ENCODE measurements around the gene EIF2B1. TPM values are rescaled to one million over a fixed set of nuclear protein-coding genes. Genes with fewer than 3 reads are reported as not detected.
A peak's percentile ranks its signal among the peaks of the same experiment; 100 is the strongest.

Gene EIF2B1
- total RNA-seq, 1 experiment from 2014 or later, result 41.7 TPM

- no TSS peak for BruUV-seq (replicated peaks)
- H3K27me3 ChIP-seq (ENCODE audit: insufficient read depth, low read length), result no peaks in the 10 kb centered on the region
- no peaks in the 10 kb centered on the region for H3K9me3 ChIP-seq (ENCODE audit: control insufficient read depth in 1 of 2, insufficient read depth in 1 of 2, low read depth in 1 of 2, low read length in 2 of 2)
- no peak overlapping the region for H2AFZ ChIP-seq (ENCODE audit: low read depth, low read length, poor library complexity, severe bottlenecking)
- H3K36me3 ChIP-seq (ENCODE audit: control insufficient read depth in 1 of 2, insufficient read depth in 2 of 2, low read length in 2 of 2), result peaks cover 26 to 31% of the 10 kb centered on the region in 2 experiments; a peak in 3 of 4 replicates
- peak overlapping the region; percentile 11; the same call in 1 of the 2 replicates for H3K27ac ChIP-seq (ENCODE audit: low read depth, low read length)
- intact Hi-C loops (cut with micrococcal nuclease), result no loop called here
- ATAC-seq (no peak), DNase-seq (ENCODE audit: low read depth, low spot score) (no peak)
- CTCF ChIA-PET, result interaction anchor here (1.5 kb wide), 1 partner anchor 11 kb away, joined by 3 read pairs; the partner anchor contains the start of gene TCTN2
- H3K79me2 ChIP-seq (ENCODE audit: insufficient read depth, low read length), result no peaks in the 10 kb centered on the region
- POLR2A ChIA-PET, result no interaction called here
- no peaks in the 10 kb centered on the region for H3K4me1 ChIP-seq (ENCODE audit: control insufficient read depth in 1 of 2, insufficient read depth in 2 of 2, low read length in 2 of 2)
- H3K9me2 ChIP-seq (ENCODE audit: insufficient read depth), result no peaks in the 10 kb centered on the region
- H4K20me1 ChIP-seq (ENCODE audit: insufficient read depth), result no peaks in the 10 kb centered on the region
- no peak for TF ChIP-seq SP1 (IDR thresholded peaks at IDR 0.05; ENCODE audit: low read depth)
- no peak for TF ChIP-seq EZH2 (IDR thresholded peaks at IDR 0.05)
- no peak for TF ChIP-seq SRF (IDR thresholded peaks at IDR 0.05; ENCODE audit: low read depth)
- TF ChIP-seq ATF3 (IDR thresholded peaks at IDR 0.05), result no peak
- no peak for TF ChIP-seq EGR1 (IDR thresholded peaks at IDR 0.05; ENCODE audit: low read depth)
- no peak overlapping the region for H3K4me2 ChIP-seq (ENCODE audit: low read length)
- H3K9ac ChIP-seq (ENCODE audit: low read length), result no peak overlapping the region
- no peak overlapping the region for H3K4me3 ChIP-seq (replicated peaks in 1 of 2; ENCODE audit: low read depth in 1 of 2, low read length in 2 of 2)
- RAD21 ChIA-PET (ENCODE audit: low non-redundant PET in 1 of 2, low total read pairs in 2 of 2, uncharacterized antibody in 2 of 2, unreplicated experiment in 2 of 2), result no interaction called here
Observed at GRCh38 chr12:123659996-123660727, 26.7 kb upstream of the EIF2B1 start.

- POLR2A ChIA-PET, result no interaction called here
- TF ChIP-seq CEBPB (IDR thresholded peaks at IDR 0.05; ENCODE audit: low read depth) (no peak), CBX3 (IDR thresholded peaks at IDR 0.05; ENCODE audit: low read depth) (no peak), TCF7L2 (IDR thresholded peaks at IDR 0.05; ENCODE audit: borderline replicate concordance, extremely low read depth, insufficient read depth, insufficient read length) (no peak), SRF (IDR thresholded peaks at IDR 0.05; ENCODE audit: low read depth) (no peak), ZBTB33 (IDR thresholded peaks at IDR 0.05; ENCODE audit: extremely low read depth, insufficient replicate concordance, low read length) (no peak), JUND (IDR thresholded peaks at IDR 0.05) (no peak), ZFX (IDR thresholded peaks at IDR 0.05) (no peak), SIN3A (IDR thresholded peaks at IDR 0.05; ENCODE audit: low read depth) (no peak), EZH2 (IDR thresholded peaks at IDR 0.05) (no peak), YY1 (IDR thresholded peaks at IDR 0.05; ENCODE audit: extremely low read depth, insufficient replicate concordance, low read depth, low read length) (no peak), REST (IDR thresholded peaks at IDR 0.05; ENCODE audit: low read depth) (no peak), EGR1 (IDR thresholded peaks at IDR 0.05; ENCODE audit: low read depth) (no peak), FOSL1 (IDR thresholded peaks at IDR 0.05; ENCODE audit: low read depth) (no peak)
Observed at GRCh38 chr12:123657211-123657610, 23.7 kb upstream of the EIF2B1 start.

More at GRCh38 chr12:123657211-123657610, 23.7 kb upstream of the EIF2B1 start:
- BruUV-seq (replicated peaks), result no TSS peak
- no peak overlapping the region for H3K4me3 ChIP-seq (replicated peaks in 1 of 2; ENCODE audit: low read depth in 1 of 2, low read length in 2 of 2)
- H3K27ac ChIP-seq (ENCODE audit: low read depth, low read length), result no peak overlapping the region
- H3K4me2 ChIP-seq (ENCODE audit: low read length), result no peak overlapping the region
- H4K20me1 ChIP-seq (ENCODE audit: insufficient read depth), result no peaks in the 10 kb centered on the region
- no peak overlapping the region for H3K9ac ChIP-seq (ENCODE audit: low read length)
- no peaks in the 10 kb centered on the region for H3K4me1 ChIP-seq (ENCODE audit: control insufficient read depth in 1 of 2, insufficient read depth in 2 of 2, low read length in 2 of 2)
- no peaks in the 10 kb centered on the region for H3K9me2 ChIP-seq (ENCODE audit: insufficient read depth)
- ChIA-PET CTCF (no interaction called here), RAD21 (ENCODE audit: low non-redundant PET in 1 of 2, low total read pairs in 2 of 2, uncharacterized antibody in 2 of 2, unreplicated experiment in 2 of 2) (no interaction called here)
- peaks cover 5% of the 10 kb centered on the region for H3K79me2 ChIP-seq (ENCODE audit: insufficient read depth, low read length)
- no peak overlapping the region for H2AFZ ChIP-seq (ENCODE audit: low read depth, low read length, poor library complexity, severe bottlenecking)
- H3K9me3 ChIP-seq (ENCODE audit: control insufficient read depth in 1 of 2, insufficient read depth in 1 of 2, low read depth in 1 of 2, low read length in 2 of 2), result no peaks in the 10 kb centered on the region
- intact Hi-C loops (cut with micrococcal nuclease), result no loop called here
- no peak for ATAC-seq
- H3K36me3 ChIP-seq (ENCODE audit: control insufficient read depth in 1 of 2, insufficient read depth in 2 of 2, low read length in 2 of 2), result peaks cover 35 to 42% of the 10 kb centered on the region in 2 experiments; a peak in 3 of 4 replicates
- no peaks in the 10 kb centered on the region for H3K27me3 ChIP-seq (ENCODE audit: insufficient read depth, low read length)
- DNase-seq (ENCODE audit: low read depth, low spot score), result no peak

All from HCT116 (cell line).